ENCODE results near the gene MOG.
"Not testable (repeated sequence)": the region's sequence is repeated elsewhere in the genome, so short reads cannot be mapped to it uniquely, and the experiment has no call there.

MOG gene

GRCh38 chr6:29655658-29656057 lies 1.2 kb upstream of the MOG start:
- Histone ChIP-seq H3K4me3 (replicated peaks; ENCODE audit: low read depth, low read length) (no peak overlapping the region), H3K27me3 (replicated peaks; ENCODE audit: control insufficient read depth, insufficient read depth, low read length) (no peaks in the 10 kb centered on the region; the same call in 1 of the 2 replicates), H3K36me3 (ENCODE audit: control insufficient read depth, insufficient read depth, low read length) (no peaks in the 10 kb centered on the region)
- no peak for TF ChIP-seq CTCF (IDR thresholded peaks at IDR 0.05; ENCODE audit: insufficient read depth, low read length, poor library complexity, severe bottlenecking)
- DNase-seq (ENCODE audit: extremely low read depth, insufficient read length): no peak

GRCh38 chr6:29656157-29656556 lies 735 bp upstream of the MOG start:
- H3K27me3 ChIP-seq (replicated peaks; ENCODE audit: control insufficient read depth, insufficient read depth, low read length): no peaks in the 10 kb centered on the region; the same call in 1 of the 2 replicates
- no peak overlapping the region for H3K4me3 ChIP-seq (replicated peaks; ENCODE audit: low read depth, low read length)
- DNase-seq (ENCODE audit: extremely low read depth, insufficient read length): no peak
- H3K36me3 ChIP-seq (ENCODE audit: control insufficient read depth, insufficient read depth, low read length): no peaks in the 10 kb centered on the region
- no peak for TF ChIP-seq CTCF (IDR thresholded peaks at IDR 0.05; ENCODE audit: insufficient read depth, low read length, poor library complexity, severe bottlenecking)

- Histone ChIP-seq H3K36me3 (ENCODE audit: control insufficient read depth, insufficient read depth, low read length) (no peaks in the 10 kb centered on the region), H3K27me3 (replicated peaks; ENCODE audit: control insufficient read depth, insufficient read depth, low read length) (no peaks in the 10 kb centered on the region; the same call in 1 of the 2 replicates), H3K4me3 (replicated peaks; ENCODE audit: low read depth, low read length) (no peak overlapping the region)
- DNase-seq (ENCODE audit: extremely low read depth, insufficient read length): no peak
- no peak for TF ChIP-seq CTCF (IDR thresholded peaks at IDR 0.05; ENCODE audit: insufficient read depth, low read length, poor library complexity, severe bottlenecking)
Observed at GRCh38 chr6:29661071-29661470, 4.2 kb downstream of the MOG start.

- not testable (repeated sequence) for H3K36me3 ChIP-seq (ENCODE audit: control insufficient read depth, insufficient read depth, low read length); DNase-seq (ENCODE audit: extremely low read depth, insufficient read length); H3K4me3 ChIP-seq (replicated peaks; ENCODE audit: low read depth, low read length); H3K27me3 ChIP-seq (replicated peaks; ENCODE audit: control insufficient read depth, insufficient read depth, low read length)
Observed at GRCh38 chr6:29661502-29662141, 4.7 kb downstream of the MOG start.

GRCh38 chr6:29663300-29664042 lies 6.6 kb downstream of the MOG start:
- no peak for DNase-seq (ENCODE audit: extremely low read depth, insufficient read length)
- no peaks in the 10 kb centered on the region; the same call in 1 of the 2 replicates for H3K27me3 ChIP-seq (replicated peaks; ENCODE audit: control insufficient read depth, insufficient read depth, low read length)
- no peak overlapping the region for H3K4me3 ChIP-seq (replicated peaks; ENCODE audit: low read depth, low read length)
- H3K36me3 ChIP-seq (ENCODE audit: control insufficient read depth, insufficient read depth, low read length): no peaks in the 10 kb centered on the region
- no peak for TF ChIP-seq CTCF (IDR thresholded peaks at IDR 0.05; ENCODE audit: insufficient read depth, low read length, poor library complexity, severe bottlenecking)

Measured in GM06990 (cell line).